C1 segment of cervical spinal cord (tissue), 14 donors: ENCODE data around the gene NSMCE1.

ENCODE experiments used
- DNase-seq, 14 donors: peaks; one replicate each; lab custom pipeline; 2025; lab: John Stamatoyannopoulos, UW

Gene NSMCE1, protein sequence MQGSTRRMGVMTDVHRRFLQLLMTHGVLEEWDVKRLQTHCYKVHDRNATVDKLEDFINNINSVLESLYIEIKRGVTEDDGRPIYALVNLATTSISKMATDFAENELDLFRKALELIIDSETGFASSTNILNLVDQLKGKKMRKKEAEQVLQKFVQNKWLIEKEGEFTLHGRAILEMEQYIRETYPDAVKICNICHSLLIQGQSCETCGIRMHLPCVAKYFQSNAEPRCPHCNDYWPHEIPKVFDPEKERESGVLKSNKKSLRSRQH

DNA sequence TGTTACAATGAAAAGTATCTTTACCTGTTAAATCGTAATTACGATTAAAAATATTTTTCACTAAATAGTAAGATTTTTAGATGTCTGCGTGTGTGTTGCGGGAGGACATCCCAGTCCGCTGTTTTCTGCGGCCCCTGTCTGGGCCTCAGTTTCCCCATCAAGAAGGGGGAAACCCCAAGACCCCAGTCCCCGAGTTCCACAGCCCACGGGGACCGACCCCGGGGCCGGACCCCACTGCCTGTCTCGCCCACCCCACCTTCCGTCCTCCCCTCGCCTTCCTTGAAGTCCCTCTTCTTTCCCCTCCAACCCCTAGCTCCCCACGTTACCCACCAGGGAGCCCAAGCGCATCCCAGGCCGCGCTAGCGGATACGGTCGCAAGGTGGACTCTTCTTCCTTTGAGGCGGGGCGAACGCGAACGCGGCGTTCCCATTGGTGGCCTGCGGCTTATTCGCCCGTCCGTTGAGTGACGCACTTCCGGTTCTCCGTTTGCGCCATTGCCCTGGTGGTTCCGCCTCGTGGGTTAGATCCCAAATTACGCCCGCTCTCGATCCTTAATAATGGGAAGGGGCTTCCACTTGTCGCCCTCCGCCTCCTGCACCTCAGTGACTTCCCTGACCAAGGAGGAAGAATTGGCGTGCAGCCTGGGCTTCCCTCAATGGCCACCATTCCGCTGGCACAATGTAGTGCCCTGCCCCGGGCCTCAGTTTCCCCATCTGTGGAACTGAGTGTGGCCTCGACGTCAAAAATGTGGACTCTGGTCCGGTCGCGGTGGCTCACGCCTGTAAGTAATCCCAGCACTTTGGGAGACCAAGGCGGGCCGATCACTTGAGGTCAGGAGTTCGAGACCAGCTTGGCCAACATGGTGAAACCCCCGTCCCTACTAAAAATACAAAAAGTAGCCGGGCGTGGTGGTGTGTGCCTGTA is at the start of gene NSMCE1:
Gene NSMCE1, minus strand, starts transcription at position 397 of the 924 bp plus-strand sequence. CDS start 11,202 bp downstream, outside the sequence.
- peak; percentile 59 to 93 (median 87) for DNase-seq

DNA sequence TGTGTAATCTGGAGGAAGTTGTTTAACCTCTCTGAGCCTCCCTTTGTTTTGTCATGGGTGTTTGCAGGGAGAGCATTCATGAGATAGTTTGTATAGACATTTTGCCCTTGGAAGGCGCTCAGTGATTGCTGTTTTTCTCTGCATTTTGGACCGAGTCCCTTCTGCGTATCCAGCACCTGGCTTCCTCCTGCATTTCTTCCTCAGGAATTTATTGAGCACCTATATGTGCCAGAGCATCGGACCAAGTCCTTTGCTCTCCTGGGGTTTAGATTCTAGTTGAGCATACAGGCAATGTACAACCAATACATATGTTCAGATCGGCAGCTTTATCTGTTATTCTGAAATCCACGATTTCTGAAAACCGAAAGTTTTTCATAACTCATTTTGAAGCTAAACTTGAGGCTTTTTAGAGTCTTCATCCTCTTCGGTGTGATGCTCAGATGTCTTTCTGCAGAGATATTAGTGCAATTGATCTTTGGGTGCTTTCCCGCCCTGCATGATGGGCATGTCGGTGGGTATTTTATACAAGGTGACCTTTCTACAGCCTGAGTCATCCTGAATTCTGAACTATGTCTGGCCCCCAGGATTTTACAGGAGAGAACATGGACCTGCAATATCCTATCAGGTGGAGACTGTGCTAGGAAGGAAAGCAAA is 49.3 kb upstream of the NSMCE1 start:
- no peak for DNase-seq

DNA sequence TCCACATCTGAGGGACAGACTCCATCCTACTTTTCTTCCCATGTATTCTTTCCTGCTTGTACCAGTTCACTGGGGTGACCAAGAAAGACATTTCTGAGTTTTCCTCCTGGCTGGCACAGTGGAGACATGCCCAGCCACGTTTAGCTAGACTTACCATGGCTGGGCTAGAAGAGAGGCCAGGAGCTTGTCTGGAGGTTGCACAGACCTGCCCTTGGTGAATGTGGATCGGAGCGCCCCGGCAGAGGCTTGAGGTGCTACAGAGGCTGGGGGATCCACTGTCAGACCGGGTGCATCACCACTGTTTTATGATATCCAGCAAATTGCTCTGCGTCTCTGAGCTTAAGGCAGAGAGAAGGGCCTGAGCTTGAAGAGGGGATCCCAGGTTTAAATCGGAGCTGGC is 48.7 kb upstream of the NSMCE1 start:
- no peak for DNase-seq

DNA sequence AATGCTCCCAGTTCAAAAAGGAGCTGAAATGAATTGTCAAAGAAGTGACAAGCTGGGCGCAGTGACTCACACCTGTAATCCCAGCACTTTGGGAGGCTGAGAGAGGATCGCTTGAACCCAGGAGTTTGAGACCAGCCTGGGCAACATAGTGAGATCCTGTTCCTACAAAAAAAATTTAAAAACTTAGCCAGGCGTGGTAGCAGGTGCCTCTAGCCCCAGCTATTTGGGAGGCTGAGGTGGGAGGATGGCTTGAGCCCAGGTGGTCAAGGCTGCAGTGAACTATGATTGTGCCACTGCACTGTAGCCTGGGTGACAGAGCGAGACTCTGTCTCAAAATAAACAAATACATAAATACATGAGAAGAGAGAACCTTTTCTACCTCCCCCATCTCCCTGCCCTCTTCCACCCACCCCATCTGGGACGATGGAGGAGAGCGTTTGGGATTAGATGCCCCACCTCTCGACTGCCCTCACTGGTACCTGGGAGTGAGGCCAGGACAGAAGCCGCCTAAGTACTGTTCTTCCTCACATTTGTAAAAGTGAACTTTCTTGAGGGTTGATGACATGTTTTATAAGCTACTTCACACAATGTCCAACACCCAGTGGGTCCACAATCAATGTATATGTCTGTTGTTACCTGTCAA is 47.6 kb upstream of the NSMCE1 start:
- no peak for DNase-seq

DNA sequence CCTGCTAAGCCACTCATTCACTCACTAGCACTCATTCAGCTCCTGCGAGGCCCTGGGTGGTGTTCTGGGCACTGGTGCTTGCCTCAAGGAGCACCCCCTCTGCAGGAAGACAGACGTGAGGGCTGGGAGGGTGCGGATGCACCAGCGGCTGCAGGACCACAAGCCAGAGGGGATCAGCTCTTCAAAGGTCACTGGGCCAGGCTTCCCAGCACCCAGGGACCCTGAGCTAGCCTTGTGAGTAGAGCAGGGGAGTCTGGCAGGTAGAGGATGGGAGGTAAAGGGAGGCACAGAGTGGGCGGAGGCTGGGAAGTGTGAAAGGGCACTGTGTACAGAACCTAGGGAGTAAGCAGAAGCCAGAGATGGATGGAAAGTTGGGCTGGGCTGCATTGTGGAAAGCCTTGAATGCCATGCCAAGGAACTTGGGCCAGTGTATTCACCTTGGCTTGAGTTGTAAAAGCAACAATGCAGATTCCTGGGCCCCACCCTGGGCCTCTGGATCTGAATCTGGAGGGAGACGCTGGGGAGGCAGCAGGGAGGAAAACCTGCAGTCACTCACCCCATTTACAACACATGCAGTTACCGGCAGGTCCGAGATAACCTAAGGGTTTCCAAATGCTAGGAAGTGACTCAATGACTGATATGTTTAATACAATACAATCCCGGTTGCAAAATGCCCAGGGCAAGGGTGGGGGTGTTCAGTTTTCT is 46.9 kb upstream of the NSMCE1 start:
- DNase-seq = peak in 2 of 14 donors; percentile 9 to 40

DNA sequence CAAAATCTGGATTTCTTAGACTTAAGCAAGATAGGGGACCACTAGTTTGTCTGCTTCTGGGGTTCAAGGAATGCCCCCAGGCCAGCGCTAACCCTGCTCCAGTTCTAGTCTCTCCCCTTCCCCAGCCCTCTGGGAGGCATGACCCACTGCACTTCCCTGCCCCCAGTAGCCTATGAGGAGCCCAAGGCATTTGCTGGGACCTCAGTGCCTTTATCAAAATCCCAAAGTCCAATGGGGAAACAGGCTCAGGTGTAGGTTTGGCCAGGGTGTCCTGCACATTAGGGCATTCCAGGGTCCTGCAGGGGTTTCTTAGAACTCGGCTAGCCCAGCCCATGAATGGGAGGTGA is 46.4 kb upstream of the NSMCE1 start:
- no peak for DNase-seq

DNA sequence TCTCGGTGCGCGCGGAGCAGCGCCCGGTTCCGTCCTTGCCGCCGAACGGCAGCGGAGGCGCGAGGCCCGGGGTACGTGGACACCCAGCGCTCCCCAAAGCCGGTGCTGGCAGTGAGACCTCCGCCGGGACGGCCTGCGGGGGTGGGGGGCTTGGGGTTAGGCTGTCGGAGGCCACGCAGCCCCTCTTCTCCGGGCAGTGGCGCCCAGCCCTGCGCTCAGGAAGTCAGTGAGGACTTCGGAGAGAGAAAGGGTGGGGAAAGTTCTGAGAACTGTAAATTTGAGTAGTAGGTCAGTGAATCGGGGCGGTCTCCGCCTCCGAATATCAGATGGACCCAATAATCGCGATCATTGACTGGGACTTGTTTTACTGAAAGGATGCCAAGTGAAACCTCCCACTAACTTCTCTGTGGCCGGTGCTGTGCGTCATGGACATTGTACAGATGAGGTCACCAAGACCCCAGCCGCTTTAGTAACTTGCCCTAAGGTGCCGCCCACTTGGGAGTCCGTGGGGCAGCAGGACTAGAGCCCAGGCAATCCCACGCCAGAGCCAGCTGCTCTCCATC is 45.7 kb upstream of the NSMCE1 start:
- DNase-seq = peak in 1 of 14 donors; percentile 20

DNA sequence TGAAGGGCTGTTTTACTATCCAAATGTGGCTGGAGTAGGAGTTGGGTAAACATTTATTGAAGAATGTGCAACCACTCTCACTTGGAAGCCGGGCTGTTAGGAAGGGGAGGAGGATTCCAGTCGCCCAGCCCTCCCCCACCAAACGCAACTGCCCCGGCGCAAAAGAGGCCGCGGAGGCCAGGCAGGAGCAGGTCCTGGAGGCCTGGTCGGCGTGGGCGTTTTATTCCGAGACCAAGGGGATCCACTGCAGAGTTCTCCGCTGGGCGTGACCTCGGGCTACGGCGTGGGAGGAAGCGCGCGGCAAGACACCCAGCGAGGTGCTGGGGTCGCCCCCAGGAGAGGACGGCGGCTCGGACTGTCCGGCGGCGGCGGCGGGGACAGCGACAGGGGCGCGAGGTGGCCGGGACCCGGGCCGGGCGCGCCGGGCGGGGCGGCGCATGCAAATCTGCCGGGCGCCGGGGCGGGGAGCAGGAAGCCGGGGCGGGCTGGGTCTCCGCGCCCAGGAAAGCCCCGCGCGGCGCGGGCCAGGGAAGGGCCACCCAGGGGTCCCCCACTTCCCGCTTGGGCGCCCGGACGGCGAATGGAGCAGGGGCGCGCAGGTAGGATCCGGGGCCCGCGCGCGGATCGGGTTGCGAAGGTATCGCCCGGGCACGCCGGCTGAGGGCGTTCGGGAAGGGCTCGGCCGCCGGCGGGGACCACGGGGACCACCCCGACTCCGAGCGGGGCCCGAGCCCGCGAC is 45.0 kb upstream of the NSMCE1 start, which contains the start of gene IL4R:
Gene IL4R, plus strand, starts transcription at position 553 of the 739 bp plus-strand sequence. CDS start 26,230 bp downstream, outside the sequence.
- peak in 4 of 14 donors; percentile 8 to 42 (median 20) for DNase-seq

DNA sequence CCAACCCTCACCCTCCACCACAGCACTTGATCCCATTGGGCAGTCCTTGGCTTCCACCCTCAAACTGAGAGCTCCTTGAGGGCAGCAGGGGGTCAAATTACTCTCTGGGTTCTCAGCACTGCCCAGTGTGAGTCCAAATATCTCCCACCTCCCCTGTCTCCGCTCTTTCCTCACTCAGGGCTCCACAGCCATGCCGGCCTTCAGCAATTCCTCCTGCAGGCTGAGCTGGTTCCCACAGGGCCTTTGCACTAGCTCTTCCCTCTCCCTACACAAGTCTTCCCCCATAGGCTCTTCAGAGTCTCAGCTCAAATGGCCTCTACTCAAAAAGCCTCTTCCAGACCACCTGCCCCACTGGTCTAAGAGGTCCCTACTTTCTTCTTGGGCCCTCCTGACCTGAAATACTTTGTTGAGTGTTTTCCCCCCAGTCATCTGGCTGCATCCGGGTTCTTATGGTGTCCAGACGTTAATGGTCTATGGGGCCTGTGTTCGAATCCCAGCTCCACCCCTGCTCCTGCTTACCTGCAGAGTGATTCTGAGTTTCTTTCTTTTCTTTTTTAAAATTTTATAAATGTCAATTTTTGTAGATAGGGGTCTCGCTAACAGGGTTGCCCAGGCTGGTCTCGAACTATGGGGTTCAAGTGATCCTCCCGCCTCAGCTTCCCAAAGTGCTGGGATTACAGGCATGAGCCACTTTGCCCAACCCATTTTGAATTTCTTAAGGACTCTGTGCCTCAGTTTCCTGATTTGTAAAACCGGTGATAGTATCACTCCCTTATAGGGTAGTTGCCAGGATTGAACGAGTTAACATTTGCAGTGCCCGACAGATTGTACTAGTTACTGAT is 44.2 kb upstream of the NSMCE1 start:
- DNase-seq = no peak

DNA sequence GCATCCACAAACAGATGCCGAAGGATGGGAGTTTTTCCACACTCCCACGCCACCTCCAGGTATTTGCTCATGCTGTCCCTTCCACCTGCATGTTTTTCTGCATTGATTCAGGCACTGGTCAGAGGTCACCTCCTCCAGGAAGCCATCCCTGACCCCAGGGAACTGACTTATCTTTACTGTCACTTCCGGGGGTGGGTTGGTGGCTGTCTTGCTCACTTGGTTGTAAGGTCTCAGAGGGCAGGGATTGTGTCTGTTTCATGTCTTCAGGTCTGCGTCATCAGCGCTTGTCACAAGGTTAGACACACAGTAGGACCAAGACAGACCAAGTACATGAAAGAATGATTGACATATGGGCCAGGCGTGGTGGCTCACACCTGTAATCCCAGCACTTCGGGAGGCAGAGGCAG is 43.3 kb upstream of the NSMCE1 start:
- no peak for DNase-seq

DNA sequence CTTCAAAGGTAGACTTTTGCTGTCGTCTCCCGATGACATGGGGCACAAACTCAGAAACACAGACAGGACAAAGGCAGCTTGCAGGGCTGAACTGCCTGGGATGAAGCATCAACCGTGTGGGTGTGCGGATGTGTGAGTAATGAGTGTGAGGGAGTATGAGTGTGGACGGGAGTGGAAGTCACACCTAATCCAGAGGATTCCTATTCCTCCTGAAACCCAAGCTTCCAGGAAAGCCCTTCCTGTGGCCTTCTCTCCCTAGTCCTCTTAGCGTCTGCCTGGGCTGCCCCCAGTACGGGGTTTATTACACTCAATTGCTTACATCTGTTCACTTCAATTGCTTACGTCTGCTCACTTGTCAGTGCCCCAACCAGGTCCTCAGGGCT is 42.9 kb upstream of the NSMCE1 start:
- DNase-seq = no peak

DNA sequence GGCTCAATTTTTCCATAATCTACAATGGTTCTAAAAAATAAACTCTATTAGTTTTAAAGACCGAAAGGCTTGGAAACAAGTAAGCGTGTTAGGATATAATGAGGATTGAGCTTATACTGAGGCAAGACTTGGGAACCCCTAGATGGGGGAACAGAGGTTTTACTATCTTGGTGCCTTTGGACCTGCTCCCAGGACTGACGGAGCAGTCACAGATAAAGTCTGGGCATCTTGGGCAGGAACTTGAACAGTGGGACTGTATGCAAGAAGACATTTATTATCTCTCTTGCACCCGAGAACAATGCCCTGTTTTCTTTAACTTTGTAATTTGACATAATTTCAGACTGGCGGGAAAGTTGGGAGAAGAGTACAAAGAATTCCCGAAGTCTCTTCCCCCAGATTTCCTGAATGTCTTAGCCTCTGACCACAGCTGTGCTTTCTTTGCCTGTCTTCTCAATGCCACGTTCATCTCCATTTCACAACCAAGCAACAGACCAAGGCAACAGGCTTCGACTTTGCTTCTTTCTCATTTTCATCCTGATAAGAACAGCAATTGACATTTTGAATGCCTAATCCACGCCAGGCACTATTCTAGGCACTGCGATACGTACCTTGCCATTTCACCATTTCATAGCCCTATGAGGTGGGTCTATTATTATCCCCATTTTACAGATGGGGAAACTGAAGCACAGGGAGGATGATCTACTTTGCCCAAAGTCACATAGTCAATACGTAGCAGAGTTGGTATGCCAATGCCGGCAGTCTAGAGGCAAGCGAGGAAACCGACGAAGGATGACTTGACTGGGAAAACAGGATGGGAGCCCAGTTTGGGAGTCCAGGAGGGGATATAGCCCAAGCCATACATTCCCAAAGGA is 42.2 kb upstream of the NSMCE1 start:
- no peak for DNase-seq

DNA sequence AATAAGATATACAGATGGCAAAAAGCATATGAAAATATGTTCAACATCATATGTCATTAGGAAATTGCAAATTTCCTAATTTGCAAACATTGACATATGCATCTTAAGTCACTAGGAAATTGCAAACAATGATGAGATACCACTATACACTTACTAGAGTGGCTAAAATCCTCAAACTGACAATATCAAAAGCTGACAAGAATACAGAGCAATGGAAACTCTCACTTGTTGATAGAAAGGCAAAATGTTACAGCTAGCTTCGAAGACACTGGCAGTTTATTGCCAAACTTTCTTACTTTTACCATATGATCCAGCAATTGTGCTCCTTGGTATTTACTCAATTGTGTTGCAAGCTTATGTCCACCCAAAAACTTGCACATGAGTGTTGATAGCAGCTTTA is 40.2 kb upstream of the NSMCE1 start:
- no peak for DNase-seq

DNA sequence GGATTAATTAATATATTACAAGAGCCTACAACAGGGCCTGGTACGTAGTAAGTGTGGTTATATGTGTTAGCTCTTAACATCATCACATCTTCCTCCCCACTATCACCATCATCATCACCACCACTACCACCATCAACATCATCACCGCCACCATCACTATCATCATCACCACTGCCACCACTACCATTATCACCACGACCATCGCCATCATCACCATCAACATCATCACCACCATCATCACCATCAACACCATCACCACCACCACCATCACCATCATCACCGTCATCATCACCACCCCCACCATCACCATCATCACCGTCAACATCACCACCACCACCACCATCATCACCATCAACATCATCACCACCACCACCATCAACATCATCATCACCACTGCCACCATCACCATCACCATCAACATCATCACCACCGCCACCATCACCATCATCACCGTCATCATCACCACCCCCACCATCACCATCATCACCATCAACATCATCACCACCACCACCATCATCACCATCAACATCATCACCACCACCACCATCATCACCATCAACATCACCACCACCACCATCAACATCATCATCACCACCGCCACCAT is 37.4 kb upstream of the NSMCE1 start:
- no peak for DNase-seq

DNA sequence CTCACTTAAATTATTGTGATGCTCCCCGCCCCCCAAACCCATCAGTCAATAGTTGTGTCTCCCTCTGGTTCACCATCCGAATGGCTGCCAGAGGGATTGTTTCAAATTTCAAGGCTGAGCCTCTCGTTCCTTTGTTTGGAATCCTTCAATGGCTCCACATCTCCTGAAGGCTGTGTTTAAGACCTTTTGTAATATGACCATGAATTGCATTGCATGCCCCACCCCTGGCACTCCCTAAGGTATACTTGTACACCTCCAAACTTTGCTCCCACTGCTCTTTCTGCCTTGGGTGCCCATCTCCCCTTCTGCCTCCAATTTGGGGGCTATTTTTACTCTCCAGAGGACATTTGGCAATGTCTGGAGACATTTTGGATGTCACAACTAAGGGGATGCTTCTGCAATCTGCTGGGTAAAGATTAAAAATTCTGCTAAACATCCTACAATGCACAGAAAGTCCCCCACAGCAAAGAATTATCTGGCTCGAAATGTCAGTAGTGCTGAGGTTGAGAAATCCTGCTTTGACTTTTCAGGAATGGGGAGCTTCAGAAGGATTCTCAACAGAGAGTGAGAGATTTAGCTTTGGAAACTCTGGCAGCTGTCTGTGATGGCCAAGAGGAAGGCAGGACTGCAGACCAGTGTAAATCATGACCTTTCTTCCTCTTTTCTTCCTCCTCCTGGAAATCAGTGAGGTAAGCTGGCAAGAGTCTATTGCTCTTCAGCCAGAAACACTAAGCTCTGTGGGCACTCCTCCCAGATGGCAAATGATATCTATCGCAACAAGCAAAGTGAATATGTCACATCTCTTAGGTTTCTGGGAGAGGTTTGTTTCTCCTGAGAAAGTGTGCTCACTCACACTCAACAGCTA is 36.5 kb upstream of the NSMCE1 start:
- DNase-seq = no peak

DNA sequence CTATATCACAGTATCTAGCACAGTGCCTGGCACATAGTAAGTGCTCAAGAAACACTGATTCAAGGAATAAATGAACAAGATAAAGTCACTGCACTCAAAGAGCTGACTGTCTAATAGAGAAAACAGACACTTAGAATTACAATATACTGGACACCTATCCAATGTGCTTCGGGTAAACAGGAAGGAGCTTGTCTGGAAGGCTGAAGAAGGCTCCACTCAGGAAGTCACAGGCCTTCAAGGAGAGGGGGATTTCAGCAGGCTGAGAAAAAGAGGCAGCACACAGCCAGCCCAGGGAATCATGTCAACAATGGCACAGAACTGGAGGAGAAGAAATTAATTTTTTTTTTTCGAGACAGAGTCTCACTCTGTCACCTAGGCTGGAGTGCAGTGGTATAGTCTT is 35.5 kb upstream of the NSMCE1 start:
- no peak for DNase-seq
